CD4-positive, alpha-beta T cell treated with Interferon gamma for 1 hour (primary cell): Measurements from ENCODE around the gene METTL22.
A peak's percentile ranks its signal among the peaks of the same experiment; 100 is the strongest.

Experiments used
- DNase-seq: peaks from one replicate; pipeline ENCODE4 v3.0.0-alpha.2; 2020

Gene METTL22

GRCh38 chr16:8621572-8622314, at the start of gene METTL22:
METTL22 (plus strand) TSS chr16:8621698; CDS start chr16:8625666, 3,968 bp downstream.
- peak; percentile 91 for DNase-seq

- no peak for DNase-seq
These were observed 49.2 kb upstream of the METTL22 start for GRCh38 chr16:8572063-8572918.

GRCh38 chr16:8572919-8573724, 48.4 kb upstream of the METTL22 start:
- DNase-seq: no peak

GRCh38 chr16:8575399-8575798, 46.1 kb upstream of the METTL22 start:
- DNase-seq: no peak

GRCh38 chr16:8576141-8577004, 45.1 kb upstream of the METTL22 start:
- DNase-seq: no peak

GRCh38 chr16:8577678-8578304, 43.7 kb upstream of the METTL22 start:
- DNase-seq: no peak

GRCh38 chr16:8579559-8579958, 41.9 kb upstream of the METTL22 start:
- DNase-seq: no peak

GRCh38 chr16:8581831-8582580, 39.5 kb upstream of the METTL22 start:
- no peak for DNase-seq

GRCh38 chr16:8583199-8583598, 38.3 kb upstream of the METTL22 start:
- DNase-seq: no peak

- no peak for DNase-seq
These were observed 37.8 kb upstream of the METTL22 start for GRCh38 chr16:8583732-8584131.

GRCh38 chr16:8585041-8585440, 36.5 kb upstream of the METTL22 start:
- no peak for DNase-seq

- DNase-seq: no peak
These were observed 35.6 kb upstream of the METTL22 start for GRCh38 chr16:8585857-8586256.

GRCh38 chr16:8587065-8587464, 34.4 kb upstream of the METTL22 start:
- no peak for DNase-seq

GRCh38 chr16:8588682-8589056, 32.8 kb upstream of the METTL22 start:
- DNase-seq: no peak

GRCh38 chr16:8589057-8589899, 32.2 kb upstream of the METTL22 start:
- DNase-seq: no peak

GRCh38 chr16:8589900-8590688, 31.4 kb upstream of the METTL22 start, which contains the start of gene TMEM114:
TMEM114 (minus strand) TSS chr16:8590511; CDS start chr16:8589838, 673 bp downstream.
- DNase-seq: no peak

GRCh38 chr16:8590811-8591210, 30.7 kb upstream of the METTL22 start:
- no peak for DNase-seq

- DNase-seq: no peak
These were observed 30.0 kb upstream of the METTL22 start for GRCh38 chr16:8591451-8591850.

GRCh38 chr16:8594149-8594666, 27.3 kb upstream of the METTL22 start:
- DNase-seq: no peak
